Vagina (tissue), 2 donors: Measurements from ENCODE around the gene IFT122.

ENCODE experiments used
- POLR2A ChIP-seq, 2 donors: fragments of 450-650 bp; IDR thresholded peaks; one replicate each; pipeline ENCODE4 v1.6.1; 2017; ENCODE audit warnings: antibody characterized with exemption in 2 of 2, mild to moderate bottlenecking in 2 of 2, moderate library complexity in 2 of 2
- POLR2AphosphoS5 ChIP-seq, 2 donors: sonication (generic); formaldehyde crosslinking; IDR thresholded peaks; one replicate each; pipeline ENCODE4 v1.9.0; 2017; ENCODE audit warnings: antibody characterized with exemption in 2 of 2, mild to moderate bottlenecking in 2 of 2, low read depth in 1 of 2; ENCODE audit not compliant: insufficient read depth in 1 of 2
- TF ChIP-seq, protein P1 (sequence below), 3 experiments: fragments of 450-650 bp in 2 of 3; fragments of 200-600 bp in 1 of 3; sonication (generic) in 1 of 3; IDR thresholded peaks; one replicate each; pipeline ENCODE4 v1.5.1; 2017 to 2019; ENCODE audit warnings: antibody characterized with exemption in 3 of 3, mild to moderate bottlenecking in 2 of 3, moderate library complexity in 2 of 3

DNA sequence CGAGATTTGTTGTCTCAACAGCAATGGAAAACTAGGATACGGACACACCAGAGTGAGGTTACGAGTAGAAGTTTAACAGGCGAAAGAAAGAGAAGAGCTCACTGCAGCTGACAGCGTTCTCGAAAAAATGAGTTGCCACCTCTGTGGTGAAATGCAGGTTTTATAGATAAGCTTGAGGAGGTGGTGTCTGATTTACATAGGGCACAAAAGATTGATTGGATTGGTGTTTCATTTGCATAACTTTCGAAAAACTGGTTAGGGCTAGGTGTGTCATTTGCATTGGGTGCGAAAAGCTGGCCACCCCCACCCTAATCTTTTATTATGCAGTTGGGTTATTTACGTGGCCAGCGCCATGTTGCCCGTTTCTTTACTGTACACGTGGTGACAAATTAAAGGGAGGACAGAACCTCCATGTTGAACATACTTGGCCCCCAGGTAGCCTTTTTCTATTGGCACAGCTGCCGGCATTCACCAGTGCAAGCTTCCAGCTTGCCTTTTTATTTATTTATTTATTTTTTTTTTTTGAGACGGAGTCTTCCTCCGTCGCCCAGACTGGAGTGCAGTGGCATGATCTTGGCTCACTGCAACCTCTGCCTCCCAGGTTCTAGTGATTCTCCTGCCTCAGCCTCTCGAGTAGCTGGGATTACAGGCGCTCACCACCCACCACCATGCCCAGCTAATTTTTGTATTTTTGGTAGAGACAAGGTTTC is 8.3 kb downstream of the IFT122 start:
- TF ChIP-seq POLR2AphosphoS5 (IDR thresholded peaks at IDR 0.05; ENCODE audit: insufficient read depth in 1 of 2, low read depth in 1 of 2) (no peak), POLR2A (IDR thresholded peaks at IDR 0.05) (no peak)
- TF ChIP-seq, protein P1, sequence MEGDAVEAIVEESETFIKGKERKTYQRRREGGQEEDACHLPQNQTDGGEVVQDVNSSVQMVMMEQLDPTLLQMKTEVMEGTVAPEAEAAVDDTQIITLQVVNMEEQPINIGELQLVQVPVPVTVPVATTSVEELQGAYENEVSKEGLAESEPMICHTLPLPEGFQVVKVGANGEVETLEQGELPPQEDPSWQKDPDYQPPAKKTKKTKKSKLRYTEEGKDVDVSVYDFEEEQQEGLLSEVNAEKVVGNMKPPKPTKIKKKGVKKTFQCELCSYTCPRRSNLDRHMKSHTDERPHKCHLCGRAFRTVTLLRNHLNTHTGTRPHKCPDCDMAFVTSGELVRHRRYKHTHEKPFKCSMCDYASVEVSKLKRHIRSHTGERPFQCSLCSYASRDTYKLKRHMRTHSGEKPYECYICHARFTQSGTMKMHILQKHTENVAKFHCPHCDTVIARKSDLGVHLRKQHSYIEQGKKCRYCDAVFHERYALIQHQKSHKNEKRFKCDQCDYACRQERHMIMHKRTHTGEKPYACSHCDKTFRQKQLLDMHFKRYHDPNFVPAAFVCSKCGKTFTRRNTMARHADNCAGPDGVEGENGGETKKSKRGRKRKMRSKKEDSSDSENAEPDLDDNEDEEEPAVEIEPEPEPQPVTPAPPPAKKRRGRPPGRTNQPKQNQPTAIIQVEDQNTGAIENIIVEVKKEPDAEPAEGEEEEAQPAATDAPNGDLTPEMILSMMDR (IDR thresholded peaks at IDR 0.05), result no peak
